GM18870 (cell line): ENCODE measurements around the gene MB21D2.

Experiments used
- ATAC-seq: cut with Tn5 transposase; IDR thresholded peaks from one replicate; pipeline ENCODE4 v1.9.1; 2021; ENCODE audit warnings: moderate library complexity; ENCODE audit not compliant: unreplicated experiment

The MB21D2 gene

GRCh38 chr3:192892981-192893700 is 24.5 kb downstream of the MB21D2 start:
- ATAC-seq = peak; percentile 93

- no peak for ATAC-seq
Observed at GRCh38 chr3:192890347-192891335, 27.0 kb downstream of the MB21D2 start.

- ATAC-seq = no peak
Observed at GRCh38 chr3:192889679-192890078, 28.0 kb downstream of the MB21D2 start.

- ATAC-seq = no peak
Observed at GRCh38 chr3:192888190-192888589, 29.5 kb downstream of the MB21D2 start.

GRCh38 chr3:192887701-192888100 is 30.0 kb downstream of the MB21D2 start:
- no peak for ATAC-seq

- ATAC-seq = no peak
Observed at GRCh38 chr3:192887047-192887446, 30.6 kb downstream of the MB21D2 start.

GRCh38 chr3:192884777-192885773 is 32.6 kb downstream of the MB21D2 start:
- no peak for ATAC-seq

GRCh38 chr3:192883512-192883911 is 34.1 kb downstream of the MB21D2 start:
- no peak for ATAC-seq

- no peak for ATAC-seq
Observed at GRCh38 chr3:192881159-192881786, 36.4 kb downstream of the MB21D2 start.

- no peak for ATAC-seq
Observed at GRCh38 chr3:192880313-192880712, 37.3 kb downstream of the MB21D2 start.

- no peak for ATAC-seq
Observed at GRCh38 chr3:192879346-192880031, 38.2 kb downstream of the MB21D2 start.

- ATAC-seq = no peak
Observed at GRCh38 chr3:192875971-192876565, 41.6 kb downstream of the MB21D2 start.

GRCh38 chr3:192870822-192871221 is 46.8 kb downstream of the MB21D2 start:
- ATAC-seq = no peak

- ATAC-seq = no peak
Observed at GRCh38 chr3:192869131-192870031, 48.3 kb downstream of the MB21D2 start.

GRCh38 chr3:192867645-192868044 is 50.0 kb downstream of the MB21D2 start:
- ATAC-seq = no peak

GRCh38 chr3:192866804-192867203 is 50.9 kb downstream of the MB21D2 start:
- no peak for ATAC-seq

- peak; percentile 78 for ATAC-seq
Observed at GRCh38 chr3:192864941-192865340, 52.7 kb downstream of the MB21D2 start.

GRCh38 chr3:192863091-192863420 is 54.6 kb downstream of the MB21D2 start:
- ATAC-seq = no peak
